DND-41 (cell line): Measurements from ENCODE around the gene PRMT1.

Source experiments
- ATAC-seq: fragments of 200-7000 bp; cut with Tn5 transposase; 3 replicates; pipeline ENCODE4 v1.9.1; 2021; ENCODE audit warnings: low read depth; ENCODE audit not compliant: insufficient read depth
- DNase-seq: peaks from one replicate; pipeline ENCODE4 v3.0.0-alpha.2; 2020
- H2AFZ ChIP-seq: 2 replicates; pipeline ENCODE4 v1.6.0; 2012; ENCODE audit warnings: low read depth, low read length
- H3K27ac ChIP-seq: 2 replicates; pipeline ENCODE4 v1.5.1; 2012; ENCODE audit warnings: low read length, inconsistent platforms
- H3K27me3 ChIP-seq: fragments of 200-600 bp; sonication (generic); 2 replicates; pipeline ENCODE4 v1.6.0; 2012; ENCODE audit warnings: low read length, mild to moderate bottlenecking, inconsistent platforms; ENCODE audit not compliant: insufficient read depth, poor library complexity
- H3K36me3 ChIP-seq: 2 replicates; pipeline ENCODE4 v1.5.1; 2012; ENCODE audit warnings: low read length, inconsistent platforms; ENCODE audit not compliant: insufficient read depth
- H3K4me1 ChIP-seq: 2 replicates; pipeline ENCODE4 v1.5.1; 2012; ENCODE audit warnings: mild to moderate bottlenecking, low read length; ENCODE audit not compliant: insufficient read depth
- H3K4me2 ChIP-seq: 2 replicates; pipeline ENCODE4 v1.6.0; 2012; ENCODE audit warnings: mild to moderate bottlenecking, moderate library complexity, low read length, inconsistent platforms; ENCODE audit not compliant: insufficient read depth
- H3K4me3 ChIP-seq, 2 experiments: fragments of 200-600 bp in 1 of 2; shearing (Covaris generic) in 1 of 2; 2 replicates each; pipeline ENCODE4 v1.5.1; 2012 to 2016; ENCODE audit warnings: inconsistent platforms in 2 of 2, low read length in 2 of 2, mild to moderate bottlenecking in 2 of 2, low read depth in 1 of 2, moderate library complexity in 1 of 2
- H3K79me2 ChIP-seq: 2 replicates; pipeline ENCODE4 v1.6.0; 2012; ENCODE audit warnings: low read length, inconsistent platforms; ENCODE audit not compliant: insufficient read depth
- H3K9ac ChIP-seq: 2 replicates; pipeline ENCODE4 v1.6.0; 2012; ENCODE audit warnings: low read depth, mild to moderate bottlenecking, inconsistent platforms, low read length, moderate library complexity
- H3K9me3 ChIP-seq: 2 replicates; pipeline ENCODE4 v1.5.1; 2012; ENCODE audit warnings: low read length, moderate library complexity, mild to moderate bottlenecking, inconsistent platforms; ENCODE audit not compliant: insufficient read depth, severe bottlenecking
- H4K20me1 ChIP-seq: 2 replicates; pipeline ENCODE4 v1.6.0; 2012; ENCODE audit warnings: low read length; ENCODE audit not compliant: insufficient read depth
- EZH2 ChIP-seq: IDR thresholded peaks from 3 replicates; pipeline ENCODE4 v1.6.1; 2012; ENCODE audit warnings: borderline replicate concordance, low read depth, mild to moderate bottlenecking, moderate library complexity, low read length, inconsistent platforms; ENCODE audit not compliant: severe bottlenecking
- TF ChIP-seq, protein P1 (sequence below): IDR thresholded peaks from 2 replicates; pipeline ENCODE4 v1.5.1; 2012; ENCODE audit warnings: borderline replicate concordance, low read length, moderate library complexity, mild to moderate bottlenecking; ENCODE audit not compliant: poor library complexity, severe bottlenecking; ENCODE audit errors: extremely low read depth

The PRMT1 gene

DNA sequence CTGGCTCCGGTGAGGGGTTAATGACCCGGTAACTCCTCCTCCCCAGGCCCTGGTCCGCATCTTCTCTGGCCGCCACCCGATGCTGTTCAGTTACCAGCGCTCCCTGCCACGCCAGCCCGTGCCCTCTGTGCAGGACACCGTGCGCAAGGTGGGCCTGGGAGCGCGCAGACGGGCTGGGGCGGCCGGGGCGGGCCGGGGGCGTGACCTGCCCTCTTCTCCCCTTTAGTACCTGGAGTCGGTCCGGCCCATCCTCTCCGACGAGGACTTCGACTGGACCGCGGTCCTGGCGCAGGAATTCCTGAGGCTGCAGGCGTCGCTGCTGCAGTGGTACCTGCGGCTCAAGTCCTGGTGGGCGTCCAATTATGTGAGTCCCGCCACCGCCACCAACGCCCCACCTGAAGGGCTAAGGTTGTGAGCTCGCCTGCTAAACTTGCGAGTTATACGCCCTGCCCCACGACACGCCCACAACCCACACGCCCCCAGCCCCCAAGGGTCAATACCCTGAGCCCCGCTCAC lies 24.3 kb downstream of the PRMT1 start:
- DNase-seq (no peak), ATAC-seq (no peak)
- no peak overlapping the region for H2AFZ ChIP-seq
- H3K27ac ChIP-seq: no peak overlapping the region
- H3K27me3 ChIP-seq: no peaks in the 10 kb centered on the region
- TF ChIP-seq, protein P1, sequence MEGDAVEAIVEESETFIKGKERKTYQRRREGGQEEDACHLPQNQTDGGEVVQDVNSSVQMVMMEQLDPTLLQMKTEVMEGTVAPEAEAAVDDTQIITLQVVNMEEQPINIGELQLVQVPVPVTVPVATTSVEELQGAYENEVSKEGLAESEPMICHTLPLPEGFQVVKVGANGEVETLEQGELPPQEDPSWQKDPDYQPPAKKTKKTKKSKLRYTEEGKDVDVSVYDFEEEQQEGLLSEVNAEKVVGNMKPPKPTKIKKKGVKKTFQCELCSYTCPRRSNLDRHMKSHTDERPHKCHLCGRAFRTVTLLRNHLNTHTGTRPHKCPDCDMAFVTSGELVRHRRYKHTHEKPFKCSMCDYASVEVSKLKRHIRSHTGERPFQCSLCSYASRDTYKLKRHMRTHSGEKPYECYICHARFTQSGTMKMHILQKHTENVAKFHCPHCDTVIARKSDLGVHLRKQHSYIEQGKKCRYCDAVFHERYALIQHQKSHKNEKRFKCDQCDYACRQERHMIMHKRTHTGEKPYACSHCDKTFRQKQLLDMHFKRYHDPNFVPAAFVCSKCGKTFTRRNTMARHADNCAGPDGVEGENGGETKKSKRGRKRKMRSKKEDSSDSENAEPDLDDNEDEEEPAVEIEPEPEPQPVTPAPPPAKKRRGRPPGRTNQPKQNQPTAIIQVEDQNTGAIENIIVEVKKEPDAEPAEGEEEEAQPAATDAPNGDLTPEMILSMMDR: no peak
- TF ChIP-seq EZH2: no peak
- H3K9ac ChIP-seq: no peak overlapping the region
- no peaks in the 10 kb centered on the region for H3K79me2 ChIP-seq
- no peaks in the 10 kb centered on the region for H3K9me3 ChIP-seq
- no peaks in the 10 kb centered on the region for H3K4me1 ChIP-seq
- no peak overlapping the region for H3K4me3 ChIP-seq
- H4K20me1 ChIP-seq: no peaks in the 10 kb centered on the region
- H3K36me3 ChIP-seq: no peaks in the 10 kb centered on the region
- no peak overlapping the region for H3K4me2 ChIP-seq

DNA sequence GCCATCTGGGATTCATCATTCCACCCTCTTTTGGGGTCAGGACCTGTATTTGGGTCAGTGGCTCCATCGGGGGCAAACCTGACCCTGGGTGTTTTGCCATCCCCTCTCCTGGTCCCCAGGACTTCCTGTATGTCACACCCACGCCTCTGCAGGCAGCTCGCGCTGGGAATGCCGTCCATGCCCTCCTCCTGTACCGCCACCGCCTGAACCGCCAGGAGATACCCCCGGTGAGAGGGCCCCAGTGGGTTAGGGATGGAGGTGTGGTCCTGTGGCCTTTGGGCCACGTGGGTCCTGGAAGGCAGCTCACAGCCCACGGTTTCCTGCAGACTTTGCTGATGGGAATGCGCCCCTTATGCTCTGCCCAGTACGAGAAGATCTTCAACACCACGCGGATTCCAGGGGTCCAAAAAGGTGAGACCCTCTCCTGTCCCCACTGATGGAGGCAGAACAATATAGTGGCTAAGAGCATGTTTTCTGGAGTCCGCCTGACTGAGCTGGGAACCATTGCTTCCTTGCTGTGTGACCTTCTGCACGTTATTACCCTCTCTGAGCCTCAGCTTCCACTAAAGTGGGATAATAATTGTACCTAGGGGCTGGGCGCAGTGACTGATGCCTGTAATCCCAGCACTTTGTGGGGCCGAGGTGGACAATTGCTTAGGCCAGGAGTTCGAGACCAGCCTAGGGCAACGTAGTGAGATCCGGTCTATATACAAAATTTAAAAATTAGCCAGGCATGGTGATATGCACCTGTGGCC lies 28.0 kb downstream of the PRMT1 start:
- H3K4me3 ChIP-seq: no peak overlapping the region
- no peak for TF ChIP-seq EZH2
- TF ChIP-seq, protein P1: no peak
- no peak overlapping the region for H3K27ac ChIP-seq
- ATAC-seq: no peak
- H2AFZ ChIP-seq: no peak overlapping the region
- no peaks in the 10 kb centered on the region for H3K27me3 ChIP-seq
- H4K20me1 ChIP-seq: no peaks in the 10 kb centered on the region
- H3K9ac ChIP-seq: no peak overlapping the region
- H3K79me2 ChIP-seq: no peaks in the 10 kb centered on the region
- DNase-seq: no peak
- no peak overlapping the region for H3K4me2 ChIP-seq
- no peaks in the 10 kb centered on the region for H3K4me1 ChIP-seq
- H3K9me3 ChIP-seq: no peaks in the 10 kb centered on the region
- no peaks in the 10 kb centered on the region for H3K36me3 ChIP-seq

DNA sequence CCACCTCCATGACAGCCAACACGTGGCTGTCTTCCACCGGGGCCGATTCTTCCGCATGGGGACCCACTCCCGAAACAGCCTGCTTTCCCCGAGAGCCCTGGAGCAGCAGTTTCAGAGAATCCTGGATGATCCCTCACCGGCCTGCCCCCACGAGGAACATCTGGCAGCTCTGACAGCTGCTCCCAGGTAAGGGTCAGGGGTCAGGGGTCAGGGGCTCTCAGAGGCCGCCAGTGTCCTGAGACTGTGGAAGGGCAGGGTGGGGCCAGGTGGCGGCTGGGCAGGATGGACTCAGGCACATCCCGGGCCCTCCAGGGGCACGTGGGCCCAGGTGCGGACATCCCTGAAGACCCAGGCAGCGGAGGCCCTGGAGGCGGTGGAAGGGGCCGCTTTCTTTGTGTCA lies 28.8 kb downstream of the PRMT1 start:
- Histone ChIP-seq H2AFZ (no peak overlapping the region), H3K27ac (no peak overlapping the region), H4K20me1 (no peaks in the 10 kb centered on the region), H3K4me1 (no peaks in the 10 kb centered on the region), H3K4me3 (no peak overlapping the region), H3K9ac (no peak overlapping the region), H3K27me3 (no peaks in the 10 kb centered on the region), H3K36me3 (no peaks in the 10 kb centered on the region), H3K4me2 (no peak overlapping the region), H3K79me2 (no peaks in the 10 kb centered on the region), H3K9me3 (no peaks in the 10 kb centered on the region)
- TF ChIP-seq, protein P1: no peak
- TF ChIP-seq EZH2: no peak
- ATAC-seq (no peak), DNase-seq (no peak)
